Measurements from ENCODE around the gene NBPF11.
"Not testable (repeated sequence)": the region's sequence is repeated elsewhere in the genome, so short reads cannot be mapped to it uniquely, and the experiment has no call there.

The NBPF11 gene

DNA sequence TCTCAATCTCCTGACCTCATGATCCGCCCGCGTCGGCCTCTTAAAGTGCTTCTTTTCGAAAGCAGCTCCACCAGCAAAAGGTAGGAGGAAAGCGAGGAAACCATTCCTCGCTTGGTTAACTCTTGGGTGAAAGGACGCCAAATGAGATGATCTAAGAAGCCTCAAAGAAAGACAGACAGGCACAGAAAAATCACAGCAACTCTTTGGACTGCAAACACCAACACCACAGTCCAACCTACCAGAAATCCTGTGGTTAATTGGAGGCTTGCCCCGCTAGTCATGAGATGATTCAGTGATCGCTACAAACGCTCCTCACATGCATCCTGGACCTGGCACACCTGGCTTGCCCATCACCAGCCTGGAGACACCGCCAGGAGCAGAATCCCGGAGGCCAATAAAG lies 1.1 kb downstream of the NBPF11 start:
- not testable (repeated sequence) for DNase-seq (ENCODE audit: low read depth)

DNA sequence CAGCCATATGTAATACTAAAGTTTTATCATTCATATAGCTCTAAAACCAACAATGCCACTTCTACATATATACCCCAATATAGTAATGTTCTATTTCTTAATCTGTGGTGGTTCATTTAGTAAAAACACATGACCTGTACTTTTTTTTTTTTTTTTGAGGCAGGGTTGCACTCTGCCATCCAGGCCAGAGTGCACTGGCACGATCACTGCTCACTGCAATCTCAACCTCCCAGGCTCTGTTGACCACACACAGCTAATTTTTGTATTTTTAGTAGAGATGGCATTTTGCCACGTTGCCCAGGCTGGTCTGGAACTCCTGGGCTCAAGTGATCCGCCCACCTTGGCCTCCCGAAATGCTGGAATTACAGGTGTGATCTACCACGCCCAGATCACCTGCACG lies 2.1 kb downstream of the NBPF11 start:
- DNase-seq (ENCODE audit: low read depth) = not testable (repeated sequence)

DNA sequence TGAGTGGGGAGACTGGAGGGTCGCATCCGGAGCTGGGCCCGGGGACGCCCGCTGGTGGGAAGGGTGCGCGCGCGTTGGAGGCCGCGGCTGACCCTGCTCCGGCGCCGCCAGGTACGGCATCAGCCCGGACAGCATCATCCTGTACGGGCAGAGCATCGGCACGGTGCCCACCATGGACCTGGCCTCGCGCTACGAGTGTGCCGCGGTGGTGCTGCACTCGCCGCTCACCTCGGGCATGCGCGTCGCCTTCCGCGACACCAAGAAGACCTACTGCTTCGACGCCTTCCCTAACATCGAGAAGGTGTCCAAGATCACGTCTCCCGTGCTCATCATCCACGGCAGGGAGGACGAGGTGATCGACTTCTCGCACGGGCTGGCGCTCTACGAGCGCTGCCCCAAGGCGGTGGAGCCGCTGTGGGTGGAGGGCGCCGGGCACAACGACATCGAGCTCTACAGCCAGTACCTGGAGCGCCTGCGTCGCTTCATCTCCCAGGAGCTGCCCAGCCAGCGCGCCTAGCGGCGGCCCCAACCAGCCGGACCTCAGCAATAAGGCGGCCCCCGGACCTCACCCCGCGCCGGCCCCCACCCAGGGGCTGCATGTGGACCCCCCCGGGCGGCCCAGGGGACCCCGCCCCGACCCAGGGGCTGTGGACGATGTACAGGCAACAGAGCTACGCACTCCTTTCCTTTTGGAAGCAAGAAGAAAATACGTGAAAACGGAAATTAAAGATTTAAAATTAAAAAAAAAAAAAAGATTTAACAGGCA lies 2.8 kb downstream of the NBPF11 start:
- not testable (repeated sequence) for DNase-seq (ENCODE audit: low read depth)

DNA sequence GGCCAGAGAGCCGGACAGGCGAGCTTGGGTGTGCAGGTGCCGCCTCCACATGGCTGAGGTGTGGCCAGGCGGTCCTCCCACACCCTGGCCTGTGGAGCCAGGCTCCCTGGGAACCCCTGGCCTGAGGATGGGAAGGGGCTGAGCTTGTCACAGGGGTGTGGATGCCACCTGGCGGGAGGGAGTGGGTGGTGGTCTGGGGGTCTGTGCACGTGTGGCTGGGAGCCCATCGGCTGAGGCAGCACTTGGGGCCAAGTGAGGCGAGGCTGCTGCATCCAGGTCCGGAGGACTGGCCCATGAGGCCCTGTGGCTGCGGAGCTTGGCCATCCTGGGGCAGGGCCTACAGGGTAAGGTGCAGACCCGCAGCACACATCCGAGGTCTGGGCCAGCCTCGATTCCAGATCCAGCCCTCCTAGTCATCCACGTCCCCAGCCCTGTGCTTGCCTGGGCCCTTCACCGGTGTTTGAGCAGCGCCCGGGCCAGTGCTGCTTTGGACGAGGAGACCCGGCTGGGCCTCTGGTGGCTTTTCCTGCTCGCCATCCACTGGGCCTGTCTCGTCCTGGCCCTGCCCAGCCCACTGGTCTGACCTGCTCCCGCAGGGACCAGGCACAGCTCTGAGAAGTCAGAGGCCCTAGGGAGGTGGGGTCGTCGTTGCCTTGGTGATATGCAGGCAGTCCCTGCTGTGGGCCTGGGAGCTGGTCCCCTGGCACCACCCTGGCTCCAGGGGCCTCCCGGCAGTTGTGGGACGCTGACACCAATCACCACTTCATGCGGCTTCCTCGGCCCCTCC lies 4.8 kb downstream of the NBPF11 start:
- DNase-seq (ENCODE audit: low read depth) = not testable (repeated sequence)

DNA sequence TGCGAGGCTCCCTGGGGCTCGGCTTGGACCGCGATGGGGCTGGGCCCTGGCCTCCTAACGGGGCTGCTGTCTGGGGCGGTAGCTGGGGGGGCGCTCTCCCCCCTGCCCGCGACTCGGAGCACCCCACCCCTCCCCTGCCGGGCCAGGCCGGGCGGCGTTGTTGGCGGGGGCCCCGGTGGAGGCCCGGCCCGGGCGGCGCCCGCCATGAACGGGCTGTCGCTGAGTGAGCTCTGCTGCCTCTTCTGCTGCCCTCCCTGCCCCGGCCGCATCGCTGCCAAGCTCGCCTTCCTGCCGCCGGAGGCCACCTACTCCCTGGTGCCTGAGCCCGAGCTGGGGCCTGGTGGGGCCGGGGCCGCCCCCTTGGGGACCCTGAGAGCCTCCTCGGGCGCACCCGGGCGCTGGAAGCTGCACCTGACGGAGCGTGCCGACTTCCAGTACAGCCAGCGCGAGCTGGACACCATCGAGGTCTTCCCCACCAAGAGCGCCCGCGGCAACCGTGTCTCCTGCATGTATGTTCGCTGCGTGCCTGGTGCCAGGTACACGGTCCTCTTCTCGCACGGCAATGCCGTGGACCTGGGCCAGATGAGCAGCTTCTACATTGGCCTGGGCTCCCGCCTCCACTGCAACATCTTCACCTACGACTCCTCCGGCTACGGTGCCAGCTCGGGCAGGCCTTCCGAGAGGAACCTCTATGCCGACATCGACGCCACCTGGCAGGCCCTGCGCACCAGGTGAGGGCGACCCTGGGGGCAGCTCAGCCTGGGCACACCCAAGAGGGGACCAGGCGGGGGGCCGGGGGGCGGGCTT lies 5.7 kb downstream of the NBPF11 start:
- DNase-seq (ENCODE audit: low read depth) = not testable (repeated sequence)

DNA sequence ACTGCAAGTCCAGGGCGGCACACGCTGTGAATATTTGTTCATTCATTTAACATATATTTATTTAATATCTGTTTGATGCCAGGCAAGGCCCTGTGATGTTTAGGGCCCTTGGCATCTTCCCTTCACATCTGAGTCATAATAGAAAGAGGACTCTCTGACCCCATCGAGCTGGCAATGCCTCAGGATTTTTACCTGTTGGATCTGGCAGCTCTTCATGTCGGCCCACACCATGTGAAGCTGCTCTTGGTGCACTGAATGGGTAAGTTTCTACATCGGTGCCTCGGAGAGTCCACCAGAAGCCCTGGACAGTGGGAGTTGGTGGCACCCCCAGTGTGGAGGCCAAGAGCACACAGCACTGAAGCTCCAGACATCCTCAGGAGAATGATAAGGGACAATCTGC lies 8.9 kb downstream of the NBPF11 start:
- DNase-seq (ENCODE audit: low read depth) = not testable (repeated sequence)

DNA sequence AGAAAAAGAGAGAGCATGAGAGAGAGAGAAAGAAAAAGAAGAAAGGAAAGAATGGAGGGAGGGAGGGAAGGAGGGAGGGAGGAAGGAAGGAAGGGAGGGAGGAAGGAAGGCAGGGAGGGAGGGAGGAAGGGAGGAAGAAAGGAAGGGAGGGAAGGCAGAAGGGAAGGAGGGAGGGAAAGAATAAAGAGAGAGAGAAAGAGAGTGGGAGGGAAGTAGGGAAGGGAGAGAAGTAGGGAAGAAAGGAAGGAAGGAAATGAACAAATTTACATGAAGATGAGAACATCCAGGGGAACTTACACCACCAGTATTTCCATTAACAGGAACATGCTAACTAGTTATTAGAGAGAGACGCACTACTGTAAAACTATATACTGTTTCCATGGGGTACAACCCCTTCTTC lies 10.1 kb downstream of the NBPF11 start:
- DNase-seq (ENCODE audit: low read depth) = not testable (repeated sequence)

DNA sequence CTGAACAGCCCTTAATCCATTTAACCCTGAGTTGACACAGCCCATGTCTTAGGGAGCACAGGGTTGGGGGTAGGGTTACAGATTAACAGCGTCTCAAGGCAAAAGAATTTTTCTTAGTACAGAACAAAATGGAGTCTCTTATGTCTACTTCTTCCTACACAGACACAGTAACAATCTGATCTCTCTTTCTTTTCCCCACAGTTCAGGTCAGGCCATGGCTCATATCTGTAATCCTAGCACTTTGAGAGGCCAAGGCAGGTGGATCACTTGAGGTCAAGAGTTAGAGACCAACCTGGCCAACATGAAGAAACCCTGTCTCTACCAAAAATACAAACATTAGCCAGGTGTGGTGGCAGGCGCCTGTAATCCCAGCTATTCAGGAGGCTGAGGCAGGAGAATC lies 13.5 kb downstream of the NBPF11 start:
- not testable (repeated sequence) for DNase-seq (ENCODE audit: low read depth)

DNA sequence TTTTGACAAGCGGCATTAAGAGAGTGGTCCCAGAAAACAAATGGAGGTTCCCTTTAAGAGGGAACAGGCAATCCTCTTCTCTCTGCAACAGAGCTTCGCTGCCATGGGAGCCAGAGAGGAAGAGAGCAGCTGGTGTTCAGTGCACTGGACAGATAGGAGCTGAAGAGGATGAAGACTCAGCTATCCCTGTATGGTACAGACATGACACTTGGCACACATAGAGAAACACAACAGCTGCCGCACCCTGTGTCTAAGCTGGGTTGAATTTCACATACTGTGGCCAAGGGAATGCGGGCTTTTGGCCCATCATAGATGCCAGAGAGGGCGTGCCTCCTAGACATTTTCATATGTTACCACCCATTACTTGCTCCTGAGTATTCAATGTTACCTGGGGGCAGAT lies 29.7 kb downstream of the NBPF11 start:
- DNase-seq (ENCODE audit: low read depth) = not testable (repeated sequence)

DNA sequence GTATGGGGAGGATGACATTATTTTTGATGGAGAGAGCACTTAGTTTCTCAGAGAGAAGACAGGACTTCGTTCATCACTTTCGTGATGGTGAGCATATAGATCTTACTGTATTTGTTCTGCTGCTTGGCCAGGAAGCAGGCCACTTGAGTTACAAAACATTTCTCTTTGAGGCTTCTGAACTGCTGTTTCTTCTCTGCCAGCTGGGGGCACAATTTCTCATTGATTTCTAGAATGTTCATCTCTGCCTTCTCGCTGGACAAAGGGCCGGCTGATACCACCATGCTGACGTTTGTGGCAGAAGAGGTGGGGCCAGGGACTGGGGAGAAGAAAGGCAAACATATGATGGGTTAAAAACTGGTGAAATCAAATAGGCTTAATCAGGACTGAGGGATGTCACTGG lies 31.7 kb downstream of the NBPF11 start:
- DNase-seq (ENCODE audit: low read depth) = not testable (repeated sequence)

DNA sequence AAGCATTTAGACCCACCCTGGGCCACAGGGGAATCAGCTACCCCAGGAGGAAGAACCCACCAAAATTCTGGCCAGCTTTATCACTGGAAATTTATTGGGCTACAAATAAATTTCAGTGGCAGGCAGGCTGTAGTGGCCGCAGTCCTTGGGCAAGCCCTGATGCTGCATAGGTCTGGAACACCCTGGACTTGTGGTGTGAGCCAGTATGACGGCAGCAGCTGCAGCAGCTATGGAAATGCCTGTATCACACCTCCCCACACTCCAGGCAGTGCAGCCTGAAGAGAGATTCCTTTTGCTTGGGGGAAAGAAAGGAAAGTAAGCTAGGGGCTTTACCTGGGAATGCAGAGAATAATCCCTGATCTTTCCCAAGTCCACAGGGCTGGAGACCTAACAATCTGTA lies 56.3 kb downstream of the NBPF11 start:
- not testable (repeated sequence) for DNase-seq (ENCODE audit: low read depth)

DNA sequence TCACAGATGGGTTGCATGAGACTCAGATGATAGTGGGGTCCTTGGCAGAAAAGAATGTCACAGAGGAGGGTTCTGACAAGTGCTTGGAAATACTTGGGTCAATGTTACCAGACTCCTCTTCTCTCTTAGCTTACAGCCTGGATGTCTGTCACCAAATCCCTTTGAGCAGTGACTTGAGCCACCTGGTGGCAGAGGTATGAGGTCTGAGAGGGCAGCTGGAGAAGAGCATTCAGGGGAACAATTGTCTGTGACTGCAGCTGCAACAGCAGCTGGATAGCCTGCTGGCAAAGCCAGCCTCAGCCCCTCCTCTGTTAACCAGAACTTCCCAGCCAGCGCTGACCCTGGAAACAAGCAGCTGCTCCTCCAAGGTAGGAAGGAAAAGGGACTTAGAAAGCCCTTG lies 65.9 kb downstream of the NBPF11 start:
- not testable (repeated sequence) for DNase-seq (ENCODE audit: low read depth)

DNA sequence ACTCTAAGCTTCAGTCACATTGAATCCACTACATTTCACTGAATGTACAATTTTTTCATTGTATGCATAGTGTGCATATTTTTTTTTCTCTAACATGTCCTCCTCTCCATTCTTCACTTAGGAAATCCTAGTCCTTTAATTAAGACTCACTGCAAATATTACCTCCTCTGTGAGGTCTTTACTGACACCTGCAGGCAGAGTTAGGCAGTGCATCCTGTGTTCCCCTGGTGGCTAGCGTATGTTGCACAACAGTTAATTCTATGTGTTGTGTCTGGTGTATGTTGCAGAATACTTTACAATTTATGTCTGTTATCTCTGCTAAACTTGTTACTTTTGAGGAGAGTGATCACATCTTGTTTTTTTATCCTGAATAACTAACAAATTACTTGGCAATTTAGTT lies 70.9 kb downstream of the NBPF11 start:
- not testable (repeated sequence) for DNase-seq (ENCODE audit: low read depth)

DNA sequence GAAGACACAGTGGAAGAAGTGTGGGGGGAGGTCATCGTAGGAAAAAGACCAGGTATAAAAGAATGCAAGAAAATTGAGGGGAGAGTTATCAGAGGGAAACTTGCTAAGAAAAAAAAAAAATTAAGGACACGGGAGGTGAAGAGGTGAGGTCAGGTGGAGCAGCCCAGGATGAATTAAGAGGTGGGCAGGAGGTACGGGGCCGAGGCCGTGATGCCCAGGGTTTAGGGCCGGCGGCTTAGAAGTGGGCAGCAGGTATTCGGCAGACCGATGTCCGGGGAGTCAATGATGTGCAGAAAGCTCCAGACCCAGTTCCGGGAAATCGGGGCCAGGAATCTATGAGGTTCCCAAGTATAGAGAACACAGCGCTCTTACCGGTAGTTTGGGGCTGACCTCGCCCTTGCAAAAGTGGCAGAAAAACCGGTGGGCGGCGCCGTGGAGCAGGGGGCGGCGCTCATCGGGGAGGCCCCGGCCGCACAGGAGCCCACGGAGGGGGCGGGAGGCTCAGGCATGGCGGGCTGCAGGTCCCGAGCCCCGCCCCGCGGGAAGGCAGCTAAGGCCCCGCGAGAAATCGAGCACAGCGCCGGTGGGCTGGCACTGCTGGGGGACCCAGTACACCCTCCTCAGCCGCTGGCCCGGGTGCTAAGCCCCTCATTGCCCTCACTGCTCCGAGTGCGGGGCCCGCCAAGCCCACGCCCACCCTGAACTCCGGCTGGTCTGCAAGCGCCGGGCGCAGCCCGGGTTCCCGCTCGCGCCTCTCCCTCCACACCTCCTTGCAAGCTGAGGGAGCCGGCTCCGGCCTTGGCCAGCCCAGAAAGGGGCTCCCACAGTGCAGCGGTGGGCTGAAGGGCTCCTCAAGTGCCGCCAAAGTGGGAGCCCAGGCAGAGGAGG lies 73.2 kb downstream of the NBPF11 start:
- not testable (repeated sequence) for DNase-seq (ENCODE audit: low read depth)

DNA sequence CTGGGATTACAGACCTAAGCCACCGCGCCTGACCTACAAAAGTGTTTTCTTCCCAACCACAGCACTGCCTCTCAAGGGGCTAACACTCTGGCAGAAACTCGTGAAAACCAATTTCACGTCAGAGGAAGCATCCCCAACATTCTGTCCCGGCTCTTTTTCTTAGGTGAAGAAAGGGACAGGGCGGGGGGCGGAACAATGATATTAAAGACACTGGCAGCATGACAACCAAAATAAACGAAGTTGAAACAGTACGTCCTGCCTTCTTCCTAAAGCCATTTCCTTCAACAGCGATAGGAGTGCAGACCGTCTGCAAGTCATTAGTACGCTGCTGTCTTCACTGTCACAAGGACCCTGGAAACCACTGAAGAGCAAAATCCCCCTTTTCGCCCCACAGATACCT lies 74.0 kb downstream of the NBPF11 start:
- not testable (repeated sequence) for DNase-seq (ENCODE audit: low read depth)

DNA sequence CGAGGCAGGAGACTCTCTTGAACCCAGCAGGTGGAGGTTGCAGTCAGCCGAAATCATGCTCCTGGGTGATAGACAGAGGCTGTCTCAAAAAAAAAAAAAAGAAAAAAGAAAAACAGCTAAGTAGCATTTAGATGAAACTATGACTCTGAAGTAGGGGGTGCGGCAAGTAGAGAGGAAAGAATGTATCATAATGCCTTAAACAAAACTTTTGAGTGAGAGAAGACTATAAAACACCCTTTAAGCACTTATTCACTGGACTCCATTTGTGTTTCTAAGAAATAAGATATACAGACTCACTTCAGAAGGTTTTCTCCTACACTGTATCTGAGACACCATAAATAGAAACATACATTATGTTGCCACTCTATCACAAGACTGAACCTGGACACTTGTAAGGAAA lies 74.6 kb downstream of the NBPF11 start:
- not testable (repeated sequence) for DNase-seq (ENCODE audit: low read depth)

DNA sequence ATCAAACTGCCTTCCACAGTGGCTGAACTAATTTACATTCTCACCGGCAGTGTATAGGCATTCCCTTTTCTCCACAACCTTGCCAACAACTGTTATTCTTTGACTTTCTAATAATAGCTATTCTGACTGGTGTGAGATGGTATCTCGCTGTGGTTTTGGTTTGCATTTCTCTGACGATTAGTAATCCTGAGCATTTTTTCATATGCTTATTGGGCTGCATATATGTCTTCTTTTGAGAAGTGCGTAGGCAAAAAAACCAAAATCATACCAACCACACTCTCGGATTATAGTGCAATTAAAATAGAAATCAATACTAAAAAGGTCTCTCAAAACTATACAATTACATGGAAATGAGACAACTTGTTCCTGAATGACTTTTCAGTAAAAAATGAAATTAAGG lies 78.7 kb downstream of the NBPF11 start:
- DNase-seq (ENCODE audit: low read depth) = not testable (repeated sequence)

DNA sequence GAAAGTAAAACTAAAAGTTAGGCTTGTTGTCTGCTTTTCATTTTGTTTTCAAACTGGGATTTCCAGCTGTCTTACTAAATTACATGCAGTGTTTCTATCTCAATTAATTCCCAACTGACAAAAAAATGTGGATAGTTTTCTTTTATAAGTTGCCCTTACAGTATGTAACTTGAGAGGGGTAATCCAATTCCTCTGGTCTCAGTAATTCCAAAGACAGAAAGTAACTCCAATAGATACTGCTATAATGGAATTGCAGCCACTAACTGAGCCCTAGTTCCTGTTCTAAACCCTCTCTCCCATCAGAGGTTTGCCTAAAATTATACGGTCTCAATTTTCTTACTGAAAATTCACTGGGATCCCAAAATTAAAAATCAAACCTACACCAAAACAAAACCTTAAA lies 83.5 kb downstream of the NBPF11 start:
- DNase-seq (ENCODE audit: low read depth) = not testable (repeated sequence)

DNA sequence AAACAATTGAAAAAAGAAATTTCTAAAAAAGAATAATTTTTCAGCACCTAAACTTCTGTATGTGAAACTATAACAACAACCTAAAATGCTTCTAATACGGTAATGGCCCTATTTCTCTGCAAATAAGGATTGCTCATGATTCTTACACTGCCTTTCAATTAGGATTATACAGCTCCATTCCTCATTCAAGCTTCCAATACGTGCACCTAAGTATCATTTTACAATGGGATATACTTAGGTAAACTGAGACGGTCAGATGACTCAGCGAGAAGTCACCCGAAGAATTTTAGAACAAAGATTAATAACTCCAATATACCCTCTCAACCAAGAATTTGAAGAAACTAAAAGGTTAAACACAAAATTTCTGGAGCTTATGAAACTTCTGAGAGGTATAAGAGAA lies 83.9 kb downstream of the NBPF11 start:
- not testable (repeated sequence) for DNase-seq (ENCODE audit: low read depth)

DNA sequence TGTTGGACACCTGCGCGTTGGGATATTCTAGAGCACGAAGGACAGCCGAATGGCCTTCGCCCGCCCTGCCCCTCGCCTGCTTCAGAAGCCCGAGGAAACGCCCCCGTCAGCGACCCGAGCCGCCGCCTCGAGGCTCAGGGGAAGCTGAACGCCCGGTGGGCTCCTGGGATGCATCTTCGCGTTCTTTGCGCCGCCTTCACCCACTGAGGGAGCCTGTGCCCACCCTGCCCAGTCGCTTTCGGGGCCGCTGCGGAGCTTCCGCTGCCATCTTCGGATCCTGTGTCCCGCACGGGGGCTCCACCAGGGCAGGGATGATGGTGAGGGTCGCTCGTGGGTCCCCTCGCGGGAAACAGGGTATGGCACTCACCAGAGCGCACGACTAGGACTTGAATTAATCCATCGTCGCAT lies 91.8 kb downstream of the NBPF11 start:
- DNase-seq (ENCODE audit: low read depth) = not testable (repeated sequence)

DNA sequence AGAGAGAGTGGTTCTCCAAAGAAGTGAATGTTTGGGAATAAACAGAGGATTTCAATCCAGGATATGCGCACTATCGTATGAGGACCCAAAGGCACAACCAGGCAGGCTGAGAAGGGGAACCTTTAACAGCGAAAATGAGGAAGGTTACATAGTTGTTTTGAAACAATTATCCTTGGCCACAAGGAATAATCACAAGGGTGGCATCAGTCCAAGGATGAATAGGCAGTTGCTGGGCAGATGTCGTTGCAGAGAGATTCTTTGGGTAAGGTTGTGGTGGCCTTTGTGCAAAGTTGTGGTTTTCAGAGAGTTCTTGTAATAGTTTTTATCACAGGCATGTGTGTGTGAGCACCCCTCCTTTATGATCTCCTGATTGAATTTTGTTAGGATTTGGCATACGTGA lies 94.7 kb downstream of the NBPF11 start:
- not testable (repeated sequence) for DNase-seq (ENCODE audit: low read depth)

Measured in stimulated activated CD8-positive, alpha-beta memory T cell treated with anti-CD3 and anti-CD28 coated beads, Interleukin-12 subunit alpha, Interleukin-12 subunit beta, amount 100 ng/mL, for 1 hour (primary cell).